Vagina (tissue), 2 donors: Measurements from ENCODE around the gene LRRC61. TPM values are rescaled to one million over a fixed set of nuclear protein-coding genes. Genes with fewer than 3 reads are reported as not detected.

Experiments
- DNase-seq, 2 donors: peaks; one replicate each; pipeline ENCODE4 v3.0.0-alpha.2; 2017; ENCODE audit errors: extremely low spot score in 2 of 2
- H3K27ac ChIP-seq: fragments of 200-600 bp; sonication (generic); one replicate; pipeline ENCODE4 v1.5.1; 2019
- H3K27me3 ChIP-seq: fragments of 200-600 bp; sonication (generic); one replicate; pipeline ENCODE4 v1.5.1; 2019
- H3K36me3 ChIP-seq, 2 donors: fragments of 200-600 bp; sonication (generic); one replicate each; pipeline ENCODE4 v1.5.1; 2017 to 2019
- H3K4me1 ChIP-seq: fragments of 200-600 bp; sonication (generic); one replicate; pipeline ENCODE4 v1.5.1; 2019
- H3K4me3 ChIP-seq, 2 donors: fragments of 200-600 bp; sonication (generic); 1 replicate in 1 of 2; 2 replicates in 1 of 2; pipeline ENCODE4 v1.5.1; 2016 to 2019
- H3K9me3 ChIP-seq: fragments of 200-600 bp; sonication (generic); one replicate; pipeline ENCODE4 v1.5.1; 2019
- CTCF ChIP-seq, 3 experiments: fragments of 450-650 bp in 2 of 3; fragments of 200-600 bp in 1 of 3; sonication (generic) in 1 of 3; IDR thresholded peaks; one replicate each; pipeline ENCODE4 v1.5.1; 2017 to 2019; ENCODE audit warnings: antibody characterized with exemption in 3 of 3, mild to moderate bottlenecking in 2 of 3, moderate library complexity in 2 of 3
- POLR2A ChIP-seq, 2 donors: fragments of 450-650 bp; IDR thresholded peaks; one replicate each; pipeline ENCODE4 v1.6.1; 2017; ENCODE audit warnings: antibody characterized with exemption in 2 of 2, mild to moderate bottlenecking in 2 of 2, moderate library complexity in 2 of 2
- POLR2AphosphoS5 ChIP-seq, 2 donors: sonication (generic); formaldehyde crosslinking; IDR thresholded peaks; one replicate each; pipeline ENCODE4 v1.9.0; 2017; ENCODE audit warnings: antibody characterized with exemption in 2 of 2, mild to moderate bottlenecking in 2 of 2, low read depth in 1 of 2; ENCODE audit not compliant: insufficient read depth in 1 of 2
- intact Hi-C: fragments of 100-400 bp; cut with DNase I; formaldehyde crosslinking; loops from one replicate; pipeline ENCODE4 v1.15.1; 2023
- total RNA-seq: library from RNA; depleted of rRNA; stranded (reverse); fragments of >200 nt; gene quantifications from one replicate; pipeline ENCODE4 v1.2.3, GENCODE V29; 2016

Gene LRRC61
- total RNA-seq, 1 donor from 2014 or later = 14.0 TPM

GRCh38 chr7:150321788-150322113 is 1.4 kb upstream of the LRRC61 start:
- TF ChIP-seq CTCF (IDR thresholded peaks at IDR 0.05) (no peak), POLR2AphosphoS5 (IDR thresholded peaks at IDR 0.05; ENCODE audit: insufficient read depth in 1 of 2, low read depth in 1 of 2) (no peak), POLR2A (IDR thresholded peaks at IDR 0.05) (no peak)
- no peak overlapping the region for H3K4me3 ChIP-seq
- intact Hi-C loops = no loop called here
- peaks cover 39% of the 10 kb centered on the region for H3K4me1 ChIP-seq
- no peaks in the 10 kb centered on the region for H3K9me3 ChIP-seq
- H3K36me3 ChIP-seq = no peaks in the 10 kb centered on the region
- DNase-seq = peak in 1 of 2 donors; percentile 25
- H3K27me3 ChIP-seq = no peaks in the 10 kb centered on the region
- H3K27ac ChIP-seq = no peak overlapping the region

GRCh38 chr7:150322114-150322832 is 882 bp upstream of the LRRC61 start:
- DNase-seq = peak in 1 of 2 donors; percentile 82
- Histone ChIP-seq H3K4me1 (peaks cover 39% of the 10 kb centered on the region), H3K27me3 (no peaks in the 10 kb centered on the region), H3K4me3 (peak overlapping the region; percentile 68 to 86), H3K27ac (peak overlapping the region; percentile 96), H3K36me3 (no peaks in the 10 kb centered on the region), H3K9me3 (no peaks in the 10 kb centered on the region)
- TF ChIP-seq POLR2A (IDR thresholded peaks at IDR 0.05) (no peak), CTCF (IDR thresholded peaks at IDR 0.05) (no peak), POLR2AphosphoS5 (IDR thresholded peaks at IDR 0.05; ENCODE audit: insufficient read depth in 1 of 2, low read depth in 1 of 2) (no peak)
- intact Hi-C loops = no loop called here

- TF ChIP-seq POLR2AphosphoS5 (IDR thresholded peaks at IDR 0.05; ENCODE audit: insufficient read depth in 1 of 2, low read depth in 1 of 2) (no peak), POLR2A (IDR thresholded peaks at IDR 0.05) (no peak), CTCF (IDR thresholded peaks at IDR 0.05) (no peak)
- peak overlapping the region; percentile 96 for H3K27ac ChIP-seq
- intact Hi-C loops = no loop called here
- no peaks in the 10 kb centered on the region for H3K27me3 ChIP-seq
- peak overlapping the region; percentile 68 to 86 for H3K4me3 ChIP-seq
- H3K9me3 ChIP-seq = no peaks in the 10 kb centered on the region
- peak in 1 of 2 donors; percentile 61 for DNase-seq
- no peaks in the 10 kb centered on the region for H3K36me3 ChIP-seq
- H3K4me1 ChIP-seq = peaks cover 39% of the 10 kb centered on the region
Measured at GRCh38 chr7:150323682-150324372, 672 bp downstream of the LRRC61 start.

- Histone ChIP-seq H3K36me3 (no peaks in the 10 kb centered on the region), H3K27ac (peak overlapping the region; percentile 96), H3K4me3 (peak overlapping the region; percentile 68 to 86), H3K4me1 (peaks cover 35% of the 10 kb centered on the region), H3K27me3 (no peaks in the 10 kb centered on the region), H3K9me3 (no peaks in the 10 kb centered on the region)
- DNase-seq = peak in 1 of 2 donors; percentile 49
- intact Hi-C loops = no loop called here
- TF ChIP-seq POLR2A (IDR thresholded peaks at IDR 0.05) (no peak), CTCF (IDR thresholded peaks at IDR 0.05) (no peak), POLR2AphosphoS5 (IDR thresholded peaks at IDR 0.05; ENCODE audit: insufficient read depth in 1 of 2, low read depth in 1 of 2) (no peak)
Measured at GRCh38 chr7:150324373-150324961, 1.3 kb downstream of the LRRC61 start.
